Mesothelial cell of epicardium (in vitro differentiated cells): ENCODE data around the gene FNDC1. TPM values are rescaled to one million over a fixed set of nuclear protein-coding genes. Genes with fewer than 3 reads are reported as not detected.

Experiments
- DNase-seq, 2 experiments: peaks; one replicate each; pipeline ENCODE4 v3.0.0; 2021; ENCODE audit warnings: low spot score in 2 of 2; ENCODE audit not compliant: unreplicated experiment in 2 of 2
- H3K27ac Mint-ChIP-seq: 2 replicates; pipeline ENCODE4 v1.8.0; 2021; ENCODE audit warnings: mixed read lengths
- H3K27me3 Mint-ChIP-seq: 2 replicates; pipeline ENCODE4 v1.8.0; 2021; ENCODE audit warnings: low read depth, mixed read lengths
- H3K36me3 Mint-ChIP-seq: 2 replicates; pipeline ENCODE4 v1.8.0; 2021; ENCODE audit warnings: mixed read lengths
- H3K4me1 Mint-ChIP-seq: 2 replicates; pipeline ENCODE4 v1.8.0; 2021; ENCODE audit warnings: mixed read lengths
- H3K4me3 Mint-ChIP-seq: 2 replicates; pipeline ENCODE4 v1.8.0; 2021; ENCODE audit warnings: mild to moderate bottlenecking, moderate library complexity, mixed read lengths
- H3K9me3 Mint-ChIP-seq: 2 replicates; pipeline ENCODE4 v1.8.0; 2021; ENCODE audit warnings: mixed read lengths
- CTCF ChIP-seq: fragments of 200-600 bp; sonication (generic); IDR thresholded peaks from one replicate; pipeline ENCODE4 v1.5.0; 2021; ENCODE audit warnings: antibody characterized with exemption; ENCODE audit not compliant: unreplicated experiment
- total RNA-seq: library from RNA; stranded (reverse); gene quantifications from 3 replicates; pipeline ENCODE4 v1.2.1, GENCODE V29; 2021

Gene FNDC1
- total RNA-seq, 1 donor from 2014 or later: 0.31 TPM

GRCh38 chr6:159161839-159162238 lies 7.4 kb upstream of the FNDC1 start:
- Mint-ChIP-seq H3K27me3 (peaks cover 69% of the 10 kb centered on the region), H3K9me3 (peaks cover 8% of the 10 kb centered on the region), H3K4me3 (no peak overlapping the region), H3K36me3 (no peaks in the 10 kb centered on the region), H3K27ac (no peak overlapping the region), H3K4me1 (peaks cover 7% of the 10 kb centered on the region)
- no peak for TF ChIP-seq CTCF
- no peak for DNase-seq

- peaks cover 10% of the 10 kb centered on the region for H3K4me1 Mint-ChIP-seq
- peaks cover 76% of the 10 kb centered on the region for H3K27me3 Mint-ChIP-seq
- no peak for TF ChIP-seq CTCF
- H3K9me3 Mint-ChIP-seq: no peaks in the 10 kb centered on the region
- H3K27ac Mint-ChIP-seq: no peak overlapping the region
- DNase-seq: no peak
- no peak overlapping the region for H3K4me3 Mint-ChIP-seq
- H3K36me3 Mint-ChIP-seq: no peaks in the 10 kb centered on the region
Observed at GRCh38 chr6:159163901-159164370, 5.3 kb upstream of the FNDC1 start.

GRCh38 chr6:159168536-159169192 lies 536 bp upstream of the FNDC1 start:
- peaks cover 21% of the 10 kb centered on the region for H3K4me1 Mint-ChIP-seq
- H3K36me3 Mint-ChIP-seq: no peaks in the 10 kb centered on the region
- no peak overlapping the region for H3K27ac Mint-ChIP-seq
- H3K4me3 Mint-ChIP-seq: peak overlapping the region; percentile 61
- H3K27me3 Mint-ChIP-seq: peaks cover 94% of the 10 kb centered on the region
- DNase-seq: no peak
- no peaks in the 10 kb centered on the region for H3K9me3 Mint-ChIP-seq
- no peak for TF ChIP-seq CTCF

GRCh38 chr6:159169557-159170332 lies 545 bp downstream of the FNDC1 start:
- Mint-ChIP-seq H3K4me3 (peak overlapping the region; percentile 60), H3K27ac (no peak overlapping the region), H3K27me3 (peaks cover 94% of the 10 kb centered on the region), H3K4me1 (peaks cover 19% of the 10 kb centered on the region), H3K9me3 (no peaks in the 10 kb centered on the region), H3K36me3 (no peaks in the 10 kb centered on the region)
- peak in 1 of 2 experiments; percentile 55 for DNase-seq
- TF ChIP-seq CTCF: no peak

- Mint-ChIP-seq H3K4me3 (peak overlapping the region; percentile 60), H3K27ac (no peak overlapping the region), H3K36me3 (no peaks in the 10 kb centered on the region), H3K9me3 (no peaks in the 10 kb centered on the region), H3K27me3 (peaks cover 92% of the 10 kb centered on the region), H3K4me1 (peaks cover 19% of the 10 kb centered on the region)
- no peak for DNase-seq
- TF ChIP-seq CTCF: no peak
Observed at GRCh38 chr6:159170333-159170672, 1.1 kb downstream of the FNDC1 start.
